SU-DHL-6 (cell line): ENCODE measurements around the gene GPRASP1.

ENCODE experiments used
- H2AFZ ChIP-seq: fragments of 200-600 bp; sonication (generic); 2 replicates; pipeline ENCODE4 v1.6.1; 2014; ENCODE audit warnings: low read depth, mild to moderate bottlenecking, moderate library complexity, mixed read lengths, antibody characterized with exemption, low read length; ENCODE audit not compliant: severe bottlenecking
- H3F3A ChIP-seq: fragments of 200-600 bp; shearing (Covaris generic); 2 replicates; pipeline ENCODE4 v1.6.0; 2016; ENCODE audit warnings: antibody characterized with exemption, mild to moderate bottlenecking; ENCODE audit not compliant: insufficient read depth
- H3K27ac ChIP-seq: fragments of 200-600 bp; sonication (generic); 2 replicates; pipeline ENCODE4 v1.5.1; 2016; ENCODE audit warnings: low read depth, mild to moderate bottlenecking, low read length, moderate library complexity, mixed read lengths
- H3K27me3 ChIP-seq: fragments of 200-600 bp; sonication (generic), shearing (Covaris generic); 2 replicates; pipeline ENCODE4 v1.6.0; 2014; ENCODE audit warnings: mild to moderate bottlenecking, low read length
- H3K36me3 ChIP-seq: fragments of 200-600 bp; sonication (generic); 2 replicates; pipeline ENCODE4 v1.6.1; 2014; ENCODE audit warnings: mild to moderate bottlenecking, low read length, mixed read lengths
- H3K4me2 ChIP-seq: fragments of 300-600, 200-600 bp; shearing (Covaris generic), sonication (generic); 2 replicates; pipeline ENCODE4 v1.6.0; 2014; ENCODE audit warnings: low read length, low read depth, mild to moderate bottlenecking; ENCODE audit not compliant: poor library complexity, severe bottlenecking
- H3K4me3 ChIP-seq: fragments of 200-600 bp; sonication (generic); 2 replicates; pipeline ENCODE4 v1.5.1; 2014; ENCODE audit warnings: antibody characterized with exemption, low read length, mild to moderate bottlenecking, mixed read lengths; ENCODE audit not compliant: insufficient read depth, poor library complexity, severe bottlenecking
- H3K79me2 ChIP-seq: fragments of 200-600 bp; sonication (generic); 2 replicates; pipeline ENCODE4 v1.6.1; 2014; ENCODE audit warnings: mild to moderate bottlenecking, low read length, moderate library complexity; ENCODE audit not compliant: insufficient read depth
- H3K9ac ChIP-seq: fragments of 200-600 bp; sonication (generic); 2 replicates; pipeline ENCODE4 v1.7.0; 2014; ENCODE audit warnings: mild to moderate bottlenecking, low read length
- H3K9me2 ChIP-seq: fragments of 200-600 bp; sonication (generic); replicated peaks from 2 replicates; pipeline ENCODE4 v1.6.1; 2014; ENCODE audit warnings: low read length; ENCODE audit not compliant: insufficient read depth
- H3K9me3 ChIP-seq: fragments of 200-600 bp; sonication (generic); 2 replicates; pipeline ENCODE4 v1.6.1; 2014; ENCODE audit warnings: low read length, mixed read lengths; ENCODE audit not compliant: insufficient read depth
- H4K20me1 ChIP-seq: fragments of 200-600 bp; sonication (generic); 2 replicates; pipeline ENCODE4 v1.6.1; 2014; ENCODE audit warnings: low read depth, mild to moderate bottlenecking, antibody characterized with exemption, low read length, moderate library complexity, mixed read lengths
- CTCF ChIP-seq: fragments of 200-600 bp; sonication (generic); IDR thresholded peaks from one replicate; pipeline ENCODE4 v1.5.1; 2017; ENCODE audit warnings: antibody characterized with exemption, mild to moderate bottlenecking, low read length, moderate library complexity; ENCODE audit not compliant: insufficient read depth, poor library complexity, severe bottlenecking
- EZH2phosphoT487 ChIP-seq: fragments of 200-600 bp; sonication (generic), shearing (Covaris generic); conservative IDR thresholded peaks from 2 replicates; pipeline ENCODE4 v1.6.1; 2018; ENCODE audit warnings: mild to moderate bottlenecking, antibody characterized with exemption, low read length, moderate library complexity, mixed read lengths

The GPRASP1 gene

DNA sequence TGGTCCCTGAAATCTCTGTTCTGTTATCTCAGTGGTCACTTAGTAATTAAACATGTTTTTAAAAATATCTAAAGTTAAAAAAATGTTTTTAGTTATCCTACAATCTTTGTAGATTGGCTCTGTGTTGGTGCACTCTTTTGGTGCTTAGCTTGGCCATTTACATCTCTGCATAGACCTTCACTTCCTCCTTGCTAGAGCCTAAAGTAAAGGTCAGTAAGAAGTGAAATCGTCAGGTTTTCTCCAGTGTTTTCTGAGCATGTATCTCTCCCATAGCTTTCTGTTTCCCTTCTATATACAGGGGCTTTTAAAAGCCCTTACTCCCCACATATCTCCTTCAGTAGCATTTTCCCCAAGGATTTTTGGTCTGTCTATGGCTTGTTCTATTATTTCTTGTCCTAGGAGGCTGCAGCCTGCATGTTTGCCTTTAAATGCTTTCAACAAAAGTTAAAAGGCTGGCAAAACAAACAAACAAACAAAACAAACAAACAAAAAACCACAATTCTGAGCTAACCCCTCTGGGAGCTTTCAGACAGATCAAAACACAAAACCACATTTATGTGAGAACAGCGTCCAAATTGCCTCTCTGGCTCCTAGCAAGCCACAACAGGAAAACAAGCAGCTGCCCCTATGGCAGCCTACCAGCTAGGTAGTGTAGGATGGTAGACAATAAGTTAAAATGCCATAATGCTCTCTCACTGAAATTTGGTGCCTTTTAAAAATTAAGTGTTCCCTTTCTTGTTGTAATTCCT is 33.7 kb downstream of the GPRASP1 start:
- no peaks in the 10 kb centered on the region for H3K9me2 ChIP-seq
- no peak overlapping the region for H3K27ac ChIP-seq
- no peaks in the 10 kb centered on the region for H3K36me3 ChIP-seq
- no peaks in the 10 kb centered on the region for H3F3A ChIP-seq
- H3K4me3 ChIP-seq, result no peak overlapping the region
- no peaks in the 10 kb centered on the region for H3K27me3 ChIP-seq
- H3K9ac ChIP-seq, result no peak overlapping the region
- no peaks in the 10 kb centered on the region for H3K79me2 ChIP-seq
- H2AFZ ChIP-seq, result no peak overlapping the region
- TF ChIP-seq CTCF (no peak), EZH2phosphoT487 (no peak)
- no peaks in the 10 kb centered on the region for H3K9me3 ChIP-seq
- H4K20me1 ChIP-seq, result no peaks in the 10 kb centered on the region
- H3K4me2 ChIP-seq, result no peak overlapping the region

DNA sequence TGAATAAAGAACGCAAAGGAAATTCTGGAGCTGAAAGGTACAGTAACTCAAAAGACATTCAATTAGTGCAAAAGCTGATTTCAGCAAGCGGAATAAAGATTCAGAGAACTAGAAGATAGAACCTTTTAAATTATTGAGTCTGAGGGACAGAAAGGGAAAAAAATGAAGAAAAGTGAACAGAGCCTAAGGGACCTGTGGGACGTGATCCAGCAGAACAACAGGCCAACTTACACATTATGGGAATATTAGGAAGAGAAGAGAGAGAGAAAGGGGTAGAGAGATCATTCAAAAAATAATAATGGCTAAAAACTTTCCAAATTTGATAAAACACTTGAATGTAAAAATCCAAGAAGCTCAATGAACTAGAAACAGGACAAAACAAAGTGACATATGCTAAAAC is 43.5 kb downstream of the GPRASP1 start:
- Histone ChIP-seq H3K4me3 (no peak overlapping the region), H3K79me2 (no peaks in the 10 kb centered on the region), H3K9me3 (no peaks in the 10 kb centered on the region), H2AFZ (no peak overlapping the region), H3K27ac (no peak overlapping the region), H4K20me1 (no peaks in the 10 kb centered on the region), H3K36me3 (no peaks in the 10 kb centered on the region), H3K27me3 (no peaks in the 10 kb centered on the region), H3K9ac (no peak overlapping the region), H3K9me2 (no peaks in the 10 kb centered on the region), H3K4me2 (no peak overlapping the region), H3F3A (no peaks in the 10 kb centered on the region)
- TF ChIP-seq EZH2phosphoT487 (no peak), CTCF (no peak)

DNA sequence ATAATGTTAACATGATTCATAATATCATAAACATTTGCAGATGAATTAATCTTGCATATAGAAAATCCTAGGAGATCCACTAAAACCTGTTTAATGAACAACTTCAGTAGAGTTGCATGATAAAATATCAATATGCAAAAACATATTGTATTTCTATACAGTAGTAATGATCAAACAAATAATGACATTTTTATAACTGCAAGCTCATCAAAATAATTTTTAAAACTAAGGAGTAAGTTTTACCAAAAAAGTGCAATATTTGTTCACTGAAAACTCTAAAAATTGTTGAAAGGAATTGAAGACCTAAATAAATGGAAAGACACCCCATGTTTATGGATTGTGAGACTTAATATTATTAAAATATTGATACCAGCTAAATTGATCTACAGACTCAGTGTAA is 45.0 kb downstream of the GPRASP1 start:
- TF ChIP-seq EZH2phosphoT487, result no peak
- no peak for TF ChIP-seq CTCF
- no peaks in the 10 kb centered on the region for H3F3A ChIP-seq
- H2AFZ ChIP-seq, result no peak overlapping the region
- no peaks in the 10 kb centered on the region for H4K20me1 ChIP-seq
- H3K4me2 ChIP-seq, result no peak overlapping the region
- H3K36me3 ChIP-seq, result no peaks in the 10 kb centered on the region
- no peaks in the 10 kb centered on the region for H3K79me2 ChIP-seq
- no peaks in the 10 kb centered on the region for H3K9me3 ChIP-seq
- no peaks in the 10 kb centered on the region for H3K9me2 ChIP-seq
- no peak overlapping the region for H3K27ac ChIP-seq
- no peak overlapping the region for H3K4me3 ChIP-seq
- no peaks in the 10 kb centered on the region for H3K27me3 ChIP-seq
- no peak overlapping the region for H3K9ac ChIP-seq
